Upper lobe of left lung (tissue), 6 donors: Measurements from ENCODE around the gene TMEM259. TPM values are rescaled to one million over a fixed set of nuclear protein-coding genes. Genes with fewer than 3 reads are reported as not detected.
A peak's percentile ranks its signal among the peaks of the same experiment; 100 is the strongest.

Experiments
- ATAC-seq, 2 donors: fragments of 200-7000 bp; cut with Tn5 transposase; one replicate each; pipeline ENCODE4 v1.9.1; 2022; ENCODE audit warnings: mild to moderate bottlenecking in 2 of 2, moderate library complexity in 2 of 2; ENCODE audit not compliant: low FRiP score in 2 of 2
- DNase-seq, 2 donors: peaks; one replicate each; pipeline ENCODE4 v3.0.0-alpha.2; 2019 to 2020
- H3K27ac ChIP-seq, 4 donors: fragments of 200-600 bp; sonication (generic); one replicate each; pipeline ENCODE4 v1.5.1; 2016 to 2019
- H3K27me3 ChIP-seq, 4 donors: fragments of 200-600 bp; sonication (generic); one replicate each; pipeline ENCODE4 v1.5.1; 2017 to 2019
- H3K36me3 ChIP-seq, 4 donors: fragments of 200-600 bp; sonication (generic); one replicate each; pipeline ENCODE4 v1.5.1; 2016 to 2019
- H3K4me1 ChIP-seq, 4 donors: fragments of 200-600 bp; sonication (generic); one replicate each; pipeline ENCODE4 v1.5.1; 2018 to 2019
- H3K4me3 ChIP-seq, 4 donors: fragments of 200-600 bp; sonication (generic); one replicate each; pipeline ENCODE4 v1.5.1; 2017 to 2019; ENCODE audit warnings: mild to moderate bottlenecking in 2 of 4, moderate library complexity in 1 of 4
- H3K9me3 ChIP-seq, 4 donors: fragments of 200-600 bp; sonication (generic); one replicate each; pipeline ENCODE4 v1.5.1; 2018 to 2019
- CTCF ChIP-seq, 6 experiments: fragments of 450-650 bp in 4 of 6; fragments of 200-600 bp in 2 of 6; sonication (generic) in 2 of 6; IDR thresholded peaks; one replicate each; pipeline ENCODE4 v1.5.1; 2016 to 2019; ENCODE audit warnings: antibody characterized with exemption in 6 of 6
- EP300 ChIP-seq, 4 donors: sonication (generic); formaldehyde crosslinking; IDR thresholded peaks; one replicate each; pipeline ENCODE4 v1.5.1; 2017; ENCODE audit warnings: antibody characterized with exemption in 4 of 4, control low read depth in 2 of 4
- POLR2A ChIP-seq, 4 donors: fragments of 450-650 bp; IDR thresholded peaks; one replicate each; pipeline ENCODE4 v1.5.1; 2016 to 2017; ENCODE audit warnings: antibody characterized with exemption in 4 of 4, mild to moderate bottlenecking in 2 of 4
- POLR2AphosphoS5 ChIP-seq, 2 donors: sonication (generic); formaldehyde crosslinking; IDR thresholded peaks; one replicate each; pipeline ENCODE4 v1.5.1; 2017; ENCODE audit warnings: antibody characterized with exemption in 2 of 2
- WGBS, 2 donors: methylation state at CpG; one replicate each; pipeline ENCODE4 v1.1.5; 2017 to 2018; 5-methylcytosine and 5-hydroxymethylcytosine counted together
- total RNA-seq, 6 donors: library from RNA; depleted of rRNA in 4 of 6; stranded (reverse); fragments of >200 nt in 4 of 6; gene quantifications; one replicate each; pipeline versions ENCODE4 v1.1.0 to v1.2.1, GENCODE V29; 2016 to 2021
- donor health status: DM: no; HTN: no; CAD: no; lungs with moderate emphysema.
- donor health status: DM: no; HTN: yes; CAD: no; lungs with severe emphysema.

TMEM259 gene
- total RNA-seq, 6 donors from 2014 or later = 143 to 643 (median 208) TPM

GRCh38 chr19:992670-993055 is 28.3 kb downstream of the TMEM259 start:
- WGBS, 2 donors = 95 to 99% methylated on average over 12 to 13 of the region's 13 CpGs
- TF ChIP-seq EP300 (IDR thresholded peaks at IDR 0.05) (no peak), CTCF (IDR thresholded peaks at IDR 0.05) (no peak), POLR2A (IDR thresholded peaks at IDR 0.05) (no peak), POLR2AphosphoS5 (IDR thresholded peaks at IDR 0.05) (no peak)
- peaks cover 0 to 59% (median 38%) of the 10 kb centered on the region in 4 donors for H3K36me3 ChIP-seq

DNA sequence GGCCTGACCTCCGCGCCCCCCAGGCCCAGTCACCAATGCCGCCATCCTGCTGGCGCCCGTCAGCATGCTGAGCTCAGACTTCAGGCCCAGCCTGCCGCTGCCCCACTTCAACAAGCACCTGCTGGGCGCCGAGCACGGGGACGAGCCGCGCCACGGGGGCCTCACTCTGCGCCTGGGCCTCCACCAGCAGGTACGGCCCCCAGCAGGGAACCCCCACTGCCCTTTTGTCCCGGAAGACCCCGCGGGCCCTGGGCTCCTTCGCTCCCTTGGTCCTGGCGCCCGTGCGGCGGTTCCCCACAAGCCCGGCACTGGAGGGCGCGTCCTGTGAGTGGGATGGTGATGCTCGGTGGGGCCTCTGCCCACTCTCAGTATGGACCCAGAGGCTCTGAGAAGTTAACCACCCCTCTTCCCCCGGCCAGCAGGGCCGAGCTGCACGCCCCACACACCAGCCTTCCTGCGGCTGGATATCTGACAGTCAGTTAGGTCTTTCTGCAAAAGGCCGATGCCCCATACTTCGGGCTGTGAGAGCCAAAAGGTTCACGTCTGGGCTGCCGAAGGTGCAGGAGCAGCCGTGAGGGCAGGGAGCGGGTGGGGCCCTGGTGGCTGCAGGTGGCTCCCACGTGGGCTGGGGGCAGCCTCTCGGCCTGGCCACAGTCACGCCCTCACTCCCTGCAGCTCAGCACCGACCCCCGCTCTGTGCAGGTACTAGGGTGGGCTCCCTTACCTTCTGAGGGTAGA is 28.8 kb downstream of the TMEM259 start:
- peaks cover 13 to 22% (median 20%) of the 10 kb centered on the region in 4 donors for H3K4me1 ChIP-seq
- no peaks in the 10 kb centered on the region for H3K9me3 ChIP-seq
- ATAC-seq (no peak), DNase-seq (peak in 1 of 2 donors; percentile 84)
- no peak overlapping the region for H3K4me3 ChIP-seq
- H3K36me3 ChIP-seq = peaks cover 0 to 61% (median 39%) of the 10 kb centered on the region in 4 donors
- 92 to 93% methylated on average over 8 to 27 of the region's 42 CpGs for WGBS, 2 donors
- TF ChIP-seq CTCF (IDR thresholded peaks at IDR 0.05) = no peak
- TF ChIP-seq EP300 (IDR thresholded peaks at IDR 0.05) = no peak
- no peak for TF ChIP-seq POLR2A (IDR thresholded peaks at IDR 0.05)
- TF ChIP-seq POLR2AphosphoS5 (IDR thresholded peaks at IDR 0.05) = no peak
- peaks cover 0 to 14% (median 8%) of the 10 kb centered on the region in 4 donors for H3K27me3 ChIP-seq
- no peak overlapping the region for H3K27ac ChIP-seq

More at GRCh38 chr19:992670-993055, 28.3 kb downstream of the TMEM259 start:
- Histone ChIP-seq H3K27ac (no peak overlapping the region), H3K4me3 (no peak overlapping the region), H3K4me1 (peaks cover 13 to 22% (median 20%) of the 10 kb centered on the region in 4 donors), H3K9me3 (no peaks in the 10 kb centered on the region), H3K27me3 (peaks cover 0 to 14% (median 8%) of the 10 kb centered on the region in 4 donors)
- ATAC-seq (no peak), DNase-seq (no peak)

- peaks cover 0 to 68% (median 43%) of the 10 kb centered on the region in 4 donors for H3K36me3 ChIP-seq
- 95% methylated on average over 16 of the region's 47 CpGs; no CpG with 5 or more reads in 1 of the 2 donors for WGBS, 2 donors
- ATAC-seq = peak in 1 of 2 donors; percentile 40
- peaks cover 8 to 17% (median 15%) of the 10 kb centered on the region in 4 donors for H3K4me1 ChIP-seq
- DNase-seq = peak in 1 of 2 donors; percentile 86
- no peaks in the 10 kb centered on the region for H3K9me3 ChIP-seq
- TF ChIP-seq POLR2AphosphoS5 (IDR thresholded peaks at IDR 0.05) (no peak), POLR2A (IDR thresholded peaks at IDR 0.05) (no peak), EP300 (IDR thresholded peaks at IDR 0.05) (no peak), CTCF (IDR thresholded peaks at IDR 0.05) (no peak)
- H3K27ac ChIP-seq = no peak overlapping the region
- peaks cover 0 to 9% (median 4%) of the 10 kb centered on the region in 4 donors for H3K27me3 ChIP-seq
- no peak overlapping the region for H3K4me3 ChIP-seq
Observed at GRCh38 chr19:991174-991931, 29.6 kb downstream of the TMEM259 start.

DNA sequence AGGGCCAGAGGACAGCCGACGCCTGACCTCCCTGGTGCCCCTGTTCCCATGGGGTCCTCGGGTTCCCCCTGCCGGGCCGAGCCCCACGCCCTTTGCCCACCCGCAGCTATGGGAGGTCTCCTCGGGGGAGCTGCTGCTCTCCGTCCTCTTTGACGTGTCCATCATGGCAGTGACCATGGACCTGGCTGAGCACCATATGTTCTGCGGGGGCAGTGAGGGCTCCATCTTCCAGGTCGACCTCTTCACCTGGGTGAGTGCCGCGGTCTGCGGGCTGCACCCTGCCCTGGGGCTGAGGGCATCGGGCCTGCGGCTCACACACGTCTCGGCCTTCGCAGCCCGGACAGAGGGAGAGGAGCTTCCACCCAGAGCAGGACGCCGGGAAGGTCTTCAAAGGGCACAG is 30.2 kb downstream of the TMEM259 start:
- no peak for DNase-seq
- ATAC-seq = no peak
- WGBS, 2 donors = 89 to 96% methylated on average over 9 to 15 of the region's 23 CpGs
- Histone ChIP-seq H3K36me3 (peaks cover 0 to 72% (median 45%) of the 10 kb centered on the region in 4 donors), H3K27me3 (peaks cover 0 to 3% (median 0%) of the 10 kb centered on the region in 4 donors), H3K9me3 (no peaks in the 10 kb centered on the region), H3K4me3 (no peak overlapping the region), H3K27ac (no peak overlapping the region), H3K4me1 (peaks cover 2 to 11% (median 9%) of the 10 kb centered on the region in 4 donors)
- TF ChIP-seq EP300 (IDR thresholded peaks at IDR 0.05) (no peak), CTCF (IDR thresholded peaks at IDR 0.05) (no peak), POLR2AphosphoS5 (IDR thresholded peaks at IDR 0.05) (no peak), POLR2A (IDR thresholded peaks at IDR 0.05) (no peak)
